NB4 (cell line): ENCODE measurements around the gene KRT82.

Experiments used
- CTCF ChIP-seq: IDR thresholded peaks from one replicate; pipeline ENCODE4 v1.5.1; 2012; ENCODE audit warnings: low read depth, low read length
- POLR2A ChIP-seq: IDR thresholded peaks from 2 replicates; pipeline ENCODE4 v1.6.1; 2011; ENCODE audit warnings: mild to moderate bottlenecking; ENCODE audit not compliant: insufficient read length; ENCODE audit errors: extremely low read depth

GRCh38 chr12:52444647-52445595, 38.8 kb upstream of the KRT82 start:
- TF ChIP-seq POLR2A (no peak), CTCF (no peak)
